Measurements from ENCODE around the gene DPF3. TPM values are rescaled to one million over a fixed set of nuclear protein-coding genes. Genes with fewer than 3 reads are reported as not detected.

Gene DPF3
- total RNA-seq, 1 experiment from 2014 or later: not detected

DNA sequence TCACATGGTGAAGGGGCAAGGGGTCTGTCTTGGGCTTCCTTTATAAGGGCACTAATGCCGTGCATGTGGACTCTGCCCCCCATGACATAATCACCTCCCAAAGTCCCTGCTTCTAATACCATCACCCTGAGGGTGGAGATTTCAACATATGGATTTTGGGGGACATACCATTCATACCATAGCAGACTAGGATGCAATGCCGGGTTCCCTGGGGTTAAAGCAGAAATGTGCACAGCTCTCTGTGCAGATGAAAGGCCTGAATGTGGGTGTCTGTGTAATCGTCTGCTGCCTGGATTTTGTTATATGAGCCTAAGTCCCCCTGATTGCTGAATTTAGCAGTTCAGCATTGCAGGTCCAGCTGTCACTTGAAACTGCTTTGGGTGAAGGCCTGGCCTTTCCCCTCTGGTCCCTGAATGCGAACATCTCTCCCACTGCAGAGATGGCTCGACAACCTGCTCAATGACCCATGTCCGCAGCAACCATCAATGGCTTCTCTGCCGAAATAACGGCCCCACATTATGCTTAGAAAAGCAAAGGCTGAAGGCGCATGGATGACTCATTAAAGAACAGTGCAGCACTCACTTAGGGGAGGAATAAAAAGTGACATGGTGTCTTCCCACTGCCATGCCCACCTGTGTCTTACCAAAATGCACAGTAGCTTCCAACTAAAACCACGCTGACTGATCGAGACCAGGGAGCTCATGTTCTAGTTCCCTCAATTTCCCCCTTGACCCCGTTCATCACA is 286.3 kb downstream of the DPF3 start:
- no peak overlapping the region for H3K4me3 ChIP-seq
- H2AFZ ChIP-seq: no peak overlapping the region
- POLR2A ChIA-PET (ENCODE audit: unreplicated experiment): no interaction called here
- intact Hi-C loops (cut with micrococcal nuclease; ENCODE audit: unreplicated experiment): no loop called here
- BruUV-seq (replicated peaks): no TSS peak
- DNase-seq: no peak
- H3F3A ChIP-seq (ENCODE audit: insufficient read depth, low read depth): no peaks in the 10 kb centered on the region
- no peaks in the 10 kb centered on the region for H3K9me2 ChIP-seq (ENCODE audit: insufficient read depth)
- CTCF ChIA-PET: no interaction called here
- H3K36me3 ChIP-seq (ENCODE audit: low read depth): no peaks in the 10 kb centered on the region
- peaks cover 90% of the 10 kb centered on the region for H3K27me3 ChIP-seq (ENCODE audit: insufficient read depth, low read depth)
- H3K9me3 ChIP-seq (ENCODE audit: insufficient read depth, low read depth): no peaks in the 10 kb centered on the region
- H3K79me2 ChIP-seq (ENCODE audit: low read depth): no peaks in the 10 kb centered on the region
- no peaks in the 10 kb centered on the region for H4K20me1 ChIP-seq (ENCODE audit: insufficient read depth)
- H3K4me1 ChIP-seq (replicated peaks; ENCODE audit: insufficient read depth): no peaks in the 10 kb centered on the region
- H3K27ac ChIP-seq: no peak overlapping the region
- TF ChIP-seq, protein P1, sequence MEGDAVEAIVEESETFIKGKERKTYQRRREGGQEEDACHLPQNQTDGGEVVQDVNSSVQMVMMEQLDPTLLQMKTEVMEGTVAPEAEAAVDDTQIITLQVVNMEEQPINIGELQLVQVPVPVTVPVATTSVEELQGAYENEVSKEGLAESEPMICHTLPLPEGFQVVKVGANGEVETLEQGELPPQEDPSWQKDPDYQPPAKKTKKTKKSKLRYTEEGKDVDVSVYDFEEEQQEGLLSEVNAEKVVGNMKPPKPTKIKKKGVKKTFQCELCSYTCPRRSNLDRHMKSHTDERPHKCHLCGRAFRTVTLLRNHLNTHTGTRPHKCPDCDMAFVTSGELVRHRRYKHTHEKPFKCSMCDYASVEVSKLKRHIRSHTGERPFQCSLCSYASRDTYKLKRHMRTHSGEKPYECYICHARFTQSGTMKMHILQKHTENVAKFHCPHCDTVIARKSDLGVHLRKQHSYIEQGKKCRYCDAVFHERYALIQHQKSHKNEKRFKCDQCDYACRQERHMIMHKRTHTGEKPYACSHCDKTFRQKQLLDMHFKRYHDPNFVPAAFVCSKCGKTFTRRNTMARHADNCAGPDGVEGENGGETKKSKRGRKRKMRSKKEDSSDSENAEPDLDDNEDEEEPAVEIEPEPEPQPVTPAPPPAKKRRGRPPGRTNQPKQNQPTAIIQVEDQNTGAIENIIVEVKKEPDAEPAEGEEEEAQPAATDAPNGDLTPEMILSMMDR (conservative IDR thresholded peaks at IDR 0.05): no peak
- no peak for TF ChIP-seq EZH2 (IDR thresholded peaks at IDR 0.05; ENCODE audit: low read depth)
- no peak overlapping the region for H3K4me2 ChIP-seq

DNA sequence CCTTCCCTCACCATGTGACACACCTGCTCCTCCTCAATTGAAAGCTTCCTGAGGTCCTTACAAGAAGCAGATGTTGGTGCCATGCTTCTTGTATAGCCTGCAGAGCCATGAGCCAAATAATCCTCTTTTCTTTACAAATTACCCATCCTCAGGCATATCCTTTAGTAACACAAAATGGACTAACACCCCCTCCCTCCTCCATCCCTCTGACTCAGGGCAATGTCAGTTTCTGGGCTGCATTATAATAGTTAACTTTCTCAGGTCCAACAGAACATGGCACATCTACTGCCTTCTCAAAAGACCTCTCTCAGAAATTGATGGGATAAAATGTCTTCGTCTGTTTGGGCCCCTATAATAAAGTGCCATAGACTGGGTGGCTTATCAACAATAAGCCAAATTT is 287.0 kb downstream of the DPF3 start:
- H3K27ac ChIP-seq: no peak overlapping the region
- no peaks in the 10 kb centered on the region for H3K79me2 ChIP-seq (ENCODE audit: low read depth)
- no peaks in the 10 kb centered on the region for H3K9me3 ChIP-seq (ENCODE audit: insufficient read depth, low read depth)
- H3K4me2 ChIP-seq: no peak overlapping the region
- H2AFZ ChIP-seq: no peak overlapping the region
- CTCF ChIA-PET: no interaction called here
- no peaks in the 10 kb centered on the region for H3F3A ChIP-seq (ENCODE audit: insufficient read depth, low read depth)
- no peak for DNase-seq
- POLR2A ChIA-PET (ENCODE audit: unreplicated experiment): no interaction called here
- intact Hi-C loops (cut with micrococcal nuclease; ENCODE audit: unreplicated experiment): no loop called here
- H3K4me3 ChIP-seq: no peak overlapping the region
- no TSS peak for BruUV-seq (replicated peaks)
- TF ChIP-seq, protein P1 (conservative IDR thresholded peaks at IDR 0.05): no peak
- no peak for TF ChIP-seq EZH2 (IDR thresholded peaks at IDR 0.05; ENCODE audit: low read depth)
- H3K27me3 ChIP-seq (ENCODE audit: insufficient read depth, low read depth): peaks cover 90% of the 10 kb centered on the region
- H3K9me2 ChIP-seq (ENCODE audit: insufficient read depth): no peaks in the 10 kb centered on the region
- no peaks in the 10 kb centered on the region for H3K36me3 ChIP-seq (ENCODE audit: low read depth)
- no peaks in the 10 kb centered on the region for H4K20me1 ChIP-seq (ENCODE audit: insufficient read depth)
- no peaks in the 10 kb centered on the region for H3K4me1 ChIP-seq (replicated peaks; ENCODE audit: insufficient read depth)

DNA sequence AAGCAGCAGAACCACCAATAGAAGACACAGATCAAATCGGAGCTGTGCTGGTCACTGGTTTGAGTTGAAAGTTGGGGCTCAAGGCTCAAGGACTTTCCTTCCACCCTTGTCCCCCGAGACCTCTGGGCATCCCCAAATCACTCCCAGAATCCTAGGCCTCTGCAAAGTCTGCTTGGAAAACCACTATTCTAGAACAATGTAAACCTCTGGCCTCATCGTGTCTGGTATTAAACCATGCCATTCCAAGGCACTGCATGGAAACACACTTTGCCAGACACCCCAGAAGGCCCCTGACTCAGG is 288.0 kb downstream of the DPF3 start:
- intact Hi-C loops (cut with micrococcal nuclease; ENCODE audit: unreplicated experiment): no loop called here
- no peak overlapping the region for H3K27ac ChIP-seq
- no peaks in the 10 kb centered on the region for H3K4me1 ChIP-seq (replicated peaks; ENCODE audit: insufficient read depth)
- TF ChIP-seq, protein P1 (conservative IDR thresholded peaks at IDR 0.05): no peak
- TF ChIP-seq EZH2 (IDR thresholded peaks at IDR 0.05; ENCODE audit: low read depth): no peak
- H3K9me3 ChIP-seq (ENCODE audit: insufficient read depth, low read depth): no peaks in the 10 kb centered on the region
- no peak overlapping the region for H3K4me2 ChIP-seq
- DNase-seq: no peak
- no peak overlapping the region for H2AFZ ChIP-seq
- POLR2A ChIA-PET (ENCODE audit: unreplicated experiment): no interaction called here
- no peaks in the 10 kb centered on the region for H3K79me2 ChIP-seq (ENCODE audit: low read depth)
- no peaks in the 10 kb centered on the region for H3K9me2 ChIP-seq (ENCODE audit: insufficient read depth)
- no peaks in the 10 kb centered on the region for H3K36me3 ChIP-seq (ENCODE audit: low read depth)
- no TSS peak for BruUV-seq (replicated peaks)
- H4K20me1 ChIP-seq (ENCODE audit: insufficient read depth): no peaks in the 10 kb centered on the region
- no peaks in the 10 kb centered on the region for H3F3A ChIP-seq (ENCODE audit: insufficient read depth, low read depth)
- H3K4me3 ChIP-seq: no peak overlapping the region
- CTCF ChIA-PET: no interaction called here
- peaks cover 90% of the 10 kb centered on the region for H3K27me3 ChIP-seq (ENCODE audit: insufficient read depth, low read depth)
